PC-3 (cell line): ENCODE results near the gene OXT. TPM values are rescaled to one million over a fixed set of nuclear protein-coding genes. Genes with fewer than 3 reads are reported as not detected.

ENCODE experiments used
- ATAC-seq: fragments of 200-7000 bp; cut with Tn5 transposase; 2 replicates; pipeline ENCODE4 v1.9.1; 2020; ENCODE audit warnings: mild to moderate bottlenecking, moderate library complexity
- BruUV-seq: library from RNA; stranded (reverse); fragments of 400-500 nt; replicated peaks from 2 replicates; lab custom pipeline; 2021; lab: Mats Ljungman, UMichigan
- CTCF ChIA-PET: fragments of 300-600 bp; sonication (Branson Sonifier 250); formaldehyde crosslinking; loops from one replicate; lab custom pipeline; 2022; ENCODE audit warnings: antibody characterized with exemption; lab: Charles Lee
- POLR2A ChIA-PET: fragments of 300-600 bp; sonication (Branson Sonifier 250); formaldehyde crosslinking; loops from one replicate; lab custom pipeline; 2022; ENCODE audit warnings: antibody characterized with exemption; ENCODE audit not compliant: unreplicated experiment; lab: Charles Lee
- DNase-seq: peaks from one replicate; pipeline ENCODE4 v3.0.0-alpha.2; 2015
- H2AFZ ChIP-seq: fragments of 300-600 bp; sonication (generic); 2 replicates; pipeline ENCODE4 v1.6.0; 2016; ENCODE audit warnings: antibody characterized with exemption, low read length
- H3F3A ChIP-seq: fragments of 300-600 bp; sonication (generic); one replicate; pipeline ENCODE4 v1.6.0; 2017; ENCODE audit warnings: antibody characterized with exemption, low read length, control low read depth, mild to moderate bottlenecking; ENCODE audit not compliant: unreplicated experiment
- H3K27ac ChIP-seq: fragments of 300-600 bp; sonication (generic); 2 replicates; pipeline ENCODE4 v1.5.1; 2016; ENCODE audit warnings: mild to moderate bottlenecking, low read length
- H3K27me3 ChIP-seq: fragments of 300-600 bp; sonication (generic); 2 replicates; pipeline ENCODE4 v1.6.1; 2016; ENCODE audit warnings: low read length, mixed read lengths
- H3K36me3 ChIP-seq: fragments of 300-600 bp; sonication (generic); 2 replicates; pipeline ENCODE4 v1.6.1; 2016; ENCODE audit warnings: low read depth, mixed run types, low read length, mixed read lengths
- H3K4me1 ChIP-seq: fragments of 300-600 bp; sonication (generic); 2 replicates; pipeline ENCODE4 v1.5.1; 2016; ENCODE audit warnings: low read length; ENCODE audit not compliant: insufficient read depth
- H3K4me2 ChIP-seq: fragments of 300-600 bp; sonication (generic); 2 replicates; pipeline ENCODE4 v1.6.0; 2016; ENCODE audit warnings: low read length
- H3K4me3 ChIP-seq: fragments of 300-600 bp; sonication (generic); 2 replicates; pipeline ENCODE4 v1.5.1; 2016; ENCODE audit warnings: mild to moderate bottlenecking, low read length, mixed read lengths
- H3K79me2 ChIP-seq: fragments of 300-600 bp; sonication (generic); 2 replicates; pipeline ENCODE4 v1.6.1; 2017; ENCODE audit warnings: low read length, mixed read lengths
- H3K9ac ChIP-seq: fragments of 300-600 bp; sonication (generic); 2 replicates; pipeline ENCODE4 v1.6.0; 2016; ENCODE audit warnings: mild to moderate bottlenecking, low read length
- H3K9me2 ChIP-seq: fragments of 300-600 bp; sonication (generic); replicated peaks from 2 replicates; pipeline ENCODE4 v1.6.1; 2016; ENCODE audit warnings: mixed run types, low read length, mixed read lengths
- H3K9me3 ChIP-seq: fragments of 300-600 bp; sonication (generic); 2 replicates; pipeline ENCODE4 v1.6.1; 2016; ENCODE audit warnings: low read length, mixed read lengths
- H4K20me1 ChIP-seq: fragments of 300-600 bp; sonication (generic); 2 replicates; pipeline ENCODE4 v1.6.1; 2016; ENCODE audit warnings: low read length, mixed read lengths
- CTCF ChIP-seq: fragments of 300-600 bp; sonication (generic); conservative IDR thresholded peaks from 2 replicates; pipeline ENCODE4 v1.5.1; 2017; ENCODE audit warnings: antibody characterized with exemption, low read depth, mild to moderate bottlenecking, low read length
- EZH2 ChIP-seq: fragments of 300-600 bp; sonication (generic); IDR thresholded peaks from one replicate; pipeline ENCODE4 v1.6.1; 2017; ENCODE audit warnings: antibody characterized with exemption, mild to moderate bottlenecking, low read length; ENCODE audit not compliant: unreplicated experiment
- EZH2phosphoT487 ChIP-seq: fragments of 300-600 bp; sonication (generic); IDR thresholded peaks from 2 replicates; pipeline ENCODE4 v1.6.1; 2018; ENCODE audit warnings: mild to moderate bottlenecking, antibody characterized with exemption, low read length, borderline replicate concordance
- intact Hi-C: fragments of 100-400 bp; cut with micrococcal nuclease; formaldehyde crosslinking; loops from 2 replicates; pipeline ENCODE4 v1.9.0; 2023
- total RNA-seq: library from RNA; depleted of rRNA; stranded (reverse); fragments of >200 nt; gene quantifications from 2 replicates; pipeline ENCODE4 v1.2.3, GENCODE V29; 2014

Gene OXT
- total RNA-seq, 1 experiment from 2014 or later: not detected

GRCh38 chr20:3082306-3082951 is 11.0 kb downstream of the OXT start:
- no TSS peak for BruUV-seq
- intact Hi-C loops: no loop called here
- Histone ChIP-seq H3K9ac (no peak overlapping the region), H3K36me3 (no peaks in the 10 kb centered on the region), H3K27ac (no peak overlapping the region), H3K4me2 (no peak overlapping the region), H3K4me1 (no peaks in the 10 kb centered on the region), H3K9me3 (no peaks in the 10 kb centered on the region), H3K27me3 (peaks cover 20% of the 10 kb centered on the region), H3K79me2 (no peaks in the 10 kb centered on the region), H2AFZ (no peak overlapping the region), H3F3A (no peaks in the 10 kb centered on the region), H3K4me3 (no peak overlapping the region), H3K9me2 (no peaks in the 10 kb centered on the region), H4K20me1 (no peaks in the 10 kb centered on the region)
- POLR2A ChIA-PET: no interaction called here
- ATAC-seq (peak; percentile 25; the same call in 1 of the 2 replicates), DNase-seq (no peak)
- TF ChIP-seq EZH2phosphoT487: no peak; the same call in 1 of the 2 replicates
- TF ChIP-seq CTCF: no peak
- TF ChIP-seq EZH2: no peak
- CTCF ChIA-PET: no interaction called here

- Histone ChIP-seq H3K9me3 (no peaks in the 10 kb centered on the region), H3K4me3 (no peak overlapping the region), H3K4me2 (no peak overlapping the region), H3K4me1 (no peaks in the 10 kb centered on the region), H3K36me3 (no peaks in the 10 kb centered on the region), H3K9ac (no peak overlapping the region), H2AFZ (no peak overlapping the region), H3K9me2 (no peaks in the 10 kb centered on the region), H3K79me2 (no peaks in the 10 kb centered on the region), H3F3A (no peaks in the 10 kb centered on the region), H3K27ac (no peak overlapping the region), H4K20me1 (no peaks in the 10 kb centered on the region), H3K27me3 (peaks cover 20% of the 10 kb centered on the region)
- intact Hi-C loops: no loop called here
- no peak for TF ChIP-seq EZH2phosphoT487
- no peak for TF ChIP-seq EZH2
- no peak for TF ChIP-seq CTCF
- DNase-seq: no peak
- BruUV-seq: no TSS peak
- ChIA-PET CTCF (no interaction called here), POLR2A (no interaction called here)
- ATAC-seq: no peak
These were observed 11.8 kb downstream of the OXT start for GRCh38 chr20:3082955-3083952.
